BLaER1 (cell line): ENCODE measurements around the gene ZBTB2.
"Not testable (repeated sequence)": the region's sequence is repeated elsewhere in the genome, so short reads cannot be mapped to it uniquely, and the experiment has no call there.

Source experiments
- H3K27ac ChIP-seq: shearing (Covaris generic); formaldehyde crosslinking; 2 replicates; pipeline ENCODE4 v1.8.1; 2022
- H3K27me3 ChIP-seq: shearing (Covaris generic); formaldehyde crosslinking; 2 replicates; pipeline ENCODE4 v1.8.1; 2022
- H3K36me3 ChIP-seq: shearing (Covaris generic); formaldehyde crosslinking; 2 replicates; pipeline ENCODE4 v1.8.1; 2022
- H3K4me1 ChIP-seq: shearing (Covaris generic); formaldehyde crosslinking; 2 replicates; pipeline ENCODE4 v1.8.1; 2022
- H3K4me2 ChIP-seq: shearing (Covaris generic); formaldehyde crosslinking; 2 replicates; pipeline ENCODE4 v1.8.1; 2022
- H3K4me3 ChIP-seq: shearing (Covaris generic); formaldehyde crosslinking; 2 replicates; pipeline ENCODE4 v1.8.1; 2022
- H3K9ac ChIP-seq: shearing (Covaris generic); formaldehyde crosslinking; 2 replicates; pipeline ENCODE4 v1.8.1; 2022
- H3K9me3 ChIP-seq: shearing (Covaris generic); formaldehyde crosslinking; 2 replicates; pipeline ENCODE4 v1.8.1; 2022
- H4K20me1 ChIP-seq: shearing (Covaris generic); formaldehyde crosslinking; 2 replicates; pipeline ENCODE4 v1.8.1; 2022
- Cebpa-rat ChIP-seq: shearing (Covaris generic); IDR thresholded peaks from 2 replicates; pipeline ENCODE4 v1.8.1; 2022

ZBTB2 gene

DNA sequence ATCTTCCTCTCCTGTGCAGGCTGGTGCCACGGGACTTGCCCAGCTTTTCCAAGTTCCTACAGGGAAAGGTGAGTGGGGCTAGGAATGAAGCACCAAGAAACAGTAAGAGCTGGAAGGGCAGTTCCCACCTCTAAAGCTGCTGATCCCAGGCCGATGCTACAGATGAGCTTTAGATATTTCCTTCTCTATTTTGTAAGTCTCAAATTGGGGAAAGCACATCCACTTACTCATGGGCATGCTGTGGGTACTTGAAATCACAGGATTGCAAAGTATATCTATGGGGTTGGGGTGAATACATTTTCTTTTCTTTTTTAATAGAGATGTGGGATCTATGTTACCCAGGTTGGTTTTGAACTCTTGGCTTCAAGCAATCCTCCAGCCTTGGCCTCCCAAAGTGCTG lies 3.1 kb downstream of the ZBTB2 start:
- Histone ChIP-seq H3K27ac (peak overlapping the region; percentile 99; the same call in 1 of the 2 replicates), H3K4me2 (peak overlapping the region; percentile 89)

DNA sequence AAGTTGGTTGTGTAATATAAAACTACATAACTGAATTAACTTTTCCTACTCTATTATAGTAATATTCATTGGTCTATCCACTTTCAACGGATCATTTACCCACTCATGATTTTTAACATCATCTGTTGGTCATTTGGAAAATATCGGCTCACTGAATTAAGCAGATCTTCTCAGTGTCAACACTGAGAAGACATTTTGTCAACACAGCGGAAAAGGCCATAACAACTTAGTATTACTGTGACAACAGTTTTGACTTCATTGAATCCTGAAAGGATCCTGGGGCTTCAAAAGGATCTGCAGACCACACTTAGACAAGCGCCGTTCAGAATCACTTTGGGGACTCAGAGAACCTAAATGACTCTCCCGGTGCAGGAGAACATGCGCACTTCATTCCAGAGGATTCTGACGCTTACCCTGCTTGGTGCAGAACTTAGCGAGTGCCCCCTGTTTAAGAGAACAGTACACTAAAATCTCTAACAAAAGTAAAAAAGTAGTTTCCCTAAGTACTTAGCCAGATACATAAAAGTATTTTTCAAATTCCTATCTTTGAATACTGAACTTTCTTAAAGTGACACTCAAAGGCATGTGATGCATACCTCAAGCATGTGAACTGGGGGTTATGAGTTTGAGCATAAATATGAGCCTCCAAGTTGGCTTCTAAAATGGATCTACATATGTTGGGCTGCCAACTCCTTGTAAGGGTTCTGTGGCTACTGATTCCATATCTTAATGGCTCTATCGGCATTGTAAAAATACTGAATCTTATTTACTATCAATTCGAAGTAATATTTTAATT lies 4.0 kb downstream of the ZBTB2 start:
- no peaks in the 10 kb centered on the region for H3K9me3 ChIP-seq
- no peak overlapping the region for H3K27ac ChIP-seq
- peaks cover 28% of the 10 kb centered on the region for H3K36me3 ChIP-seq
- H3K27me3 ChIP-seq: no peaks in the 10 kb centered on the region
- peaks cover 18% of the 10 kb centered on the region for H3K4me1 ChIP-seq
- no peak overlapping the region for H3K4me2 ChIP-seq
- no peak overlapping the region for H3K4me3 ChIP-seq
- H4K20me1 ChIP-seq: peaks cover 74% of the 10 kb centered on the region
- no peak overlapping the region for H3K9ac ChIP-seq
- TF ChIP-seq Cebpa-rat: no peak

More for the DNA sequence above, 3.1 kb downstream of the ZBTB2 start:
- H3K9ac ChIP-seq: peak overlapping the region; percentile 94; the same call in 1 of the 2 replicates
- peaks cover 25% of the 10 kb centered on the region for H3K36me3 ChIP-seq
- peaks cover 27% of the 10 kb centered on the region for H3K4me1 ChIP-seq
- H3K27me3 ChIP-seq: no peaks in the 10 kb centered on the region
- no peak overlapping the region for H3K4me3 ChIP-seq
- TF ChIP-seq Cebpa-rat: no peak
- peaks cover 74% of the 10 kb centered on the region for H4K20me1 ChIP-seq
- no peaks in the 10 kb centered on the region for H3K9me3 ChIP-seq

DNA sequence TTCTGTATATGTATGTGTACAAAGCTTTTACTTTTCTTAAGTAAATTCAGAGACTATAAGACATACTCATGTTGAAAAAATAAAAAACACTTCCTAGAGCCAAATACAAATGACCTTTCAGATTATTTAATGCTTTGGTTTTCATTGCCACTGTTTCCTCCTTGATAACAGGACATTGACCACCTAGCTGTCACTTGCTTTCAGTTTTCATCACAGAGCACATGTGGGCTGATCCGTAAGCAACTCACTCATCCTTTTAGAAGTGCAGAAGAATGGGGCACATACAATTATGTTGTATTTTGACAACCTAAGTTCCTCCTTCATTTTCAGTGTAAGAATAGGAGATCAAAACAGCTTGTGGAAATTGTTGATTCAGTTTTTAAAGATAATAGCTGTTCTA lies 6.2 kb downstream of the ZBTB2 start:
- Histone ChIP-seq H3K4me1 (peaks cover 30% of the 10 kb centered on the region), H3K27me3 (no peaks in the 10 kb centered on the region), H4K20me1 (peaks cover 90% of the 10 kb centered on the region), H3K4me2 (no peak overlapping the region), H3K9me3 (no peaks in the 10 kb centered on the region), H3K36me3 (peaks cover 28% of the 10 kb centered on the region), H3K27ac (no peak overlapping the region), H3K9ac (no peak overlapping the region), H3K4me3 (no peak overlapping the region)
- TF ChIP-seq Cebpa-rat: no peak

DNA sequence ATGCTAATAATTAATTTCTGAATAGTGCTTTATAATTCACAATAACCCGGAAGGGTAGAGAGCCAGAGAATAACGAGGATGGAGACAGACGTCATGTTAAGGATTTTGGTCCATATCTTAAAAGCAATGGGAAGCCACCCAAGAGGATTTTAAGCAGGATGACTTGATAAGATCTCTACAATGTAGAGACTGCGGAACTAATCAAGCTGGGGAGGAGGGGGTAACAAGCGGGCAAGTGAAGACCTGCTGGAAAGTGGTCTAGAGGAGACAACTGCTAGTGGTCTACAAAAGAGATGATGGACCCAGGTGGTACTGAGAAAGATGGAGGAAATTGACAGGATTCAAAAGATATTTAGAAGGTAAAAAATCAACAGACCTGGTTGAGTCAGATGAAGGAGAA lies 7.2 kb downstream of the ZBTB2 start:
- no peaks in the 10 kb centered on the region for H3K9me3 ChIP-seq
- H3K27me3 ChIP-seq: no peaks in the 10 kb centered on the region
- H3K36me3 ChIP-seq: peaks cover 28% of the 10 kb centered on the region
- H4K20me1 ChIP-seq: peaks cover 98% of the 10 kb centered on the region
- H3K4me2 ChIP-seq: no peak overlapping the region
- no peak overlapping the region for H3K9ac ChIP-seq
- TF ChIP-seq Cebpa-rat: no peak
- no peak overlapping the region for H3K27ac ChIP-seq
- no peak overlapping the region for H3K4me3 ChIP-seq
- peaks cover 38% of the 10 kb centered on the region for H3K4me1 ChIP-seq

DNA sequence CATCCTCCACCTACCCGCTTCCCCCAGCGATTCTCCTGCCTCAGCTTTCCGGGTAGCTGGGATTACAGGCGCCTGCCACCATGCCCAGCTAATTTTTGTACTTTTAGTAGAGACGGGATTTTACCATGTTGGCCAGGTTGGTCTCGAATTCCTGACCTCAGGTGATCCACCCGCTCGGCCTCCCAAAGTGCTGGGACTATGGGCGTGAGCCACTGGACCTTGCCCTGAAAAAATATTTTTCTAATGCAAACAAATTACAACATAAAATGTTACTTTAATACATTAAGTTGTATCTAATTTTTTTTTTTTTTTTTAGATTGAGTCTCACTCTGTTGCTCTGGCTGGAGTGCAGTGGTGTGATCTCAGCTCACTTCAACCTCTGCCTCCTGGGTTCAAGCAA lies 8.7 kb downstream of the ZBTB2 start:
- peaks cover 26% of the 10 kb centered on the region for H3K4me1 ChIP-seq
- not testable (repeated sequence) for H3K9me3 ChIP-seq

DNA sequence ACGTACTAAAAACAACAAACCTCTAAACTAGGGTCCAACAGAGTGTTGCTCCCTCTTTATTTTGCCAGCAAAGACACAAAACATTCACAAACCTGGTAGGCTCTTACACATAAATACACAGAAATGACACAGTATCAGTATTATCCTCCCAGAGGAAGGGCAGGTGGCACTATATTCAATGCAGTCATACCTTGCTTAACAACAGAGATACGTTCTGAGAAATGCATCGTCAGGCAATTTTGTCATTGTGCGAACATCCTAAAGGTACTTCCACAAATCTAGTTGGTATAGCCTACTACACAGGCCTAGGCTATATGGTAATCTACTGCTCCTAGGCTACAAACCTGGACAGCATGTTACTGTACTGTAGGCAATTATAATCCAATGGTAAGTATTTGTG lies 9.6 kb downstream of the ZBTB2 start:
- H3K27me3 ChIP-seq: peaks cover 4% of the 10 kb centered on the region; the same call in 1 of the 2 replicates
- TF ChIP-seq Cebpa-rat: no peak
- H3K4me2 ChIP-seq: no peak overlapping the region

More for the DNA sequence above, 8.7 kb downstream of the ZBTB2 start:
- not testable (repeated sequence) for H3K4me2 ChIP-seq, H3K4me3 ChIP-seq, H3K9ac ChIP-seq, H3K27me3 ChIP-seq, H3K27ac ChIP-seq
- Histone ChIP-seq H4K20me1 (peaks cover 98% of the 10 kb centered on the region), H3K36me3 (peaks cover 27% of the 10 kb centered on the region)

DNA sequence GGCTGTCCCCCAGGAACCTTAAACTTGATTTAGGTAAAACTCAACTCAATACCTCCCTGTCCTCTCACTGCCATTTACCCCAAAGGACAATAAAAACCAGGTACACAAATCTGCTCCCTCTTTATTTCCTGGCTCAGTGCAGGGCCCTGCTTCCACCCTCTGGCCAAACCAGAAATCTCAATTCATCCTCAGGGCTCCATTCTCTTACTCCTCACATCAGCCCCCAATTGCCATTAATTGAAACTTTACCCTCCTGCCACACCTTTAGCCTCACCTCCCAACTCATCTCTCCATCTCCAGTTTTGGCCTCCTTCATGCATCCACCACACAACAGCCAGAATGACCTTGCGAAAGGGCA lies 10.5 kb downstream of the ZBTB2 start:
- no peak overlapping the region for H3K27ac ChIP-seq
- H3K4me1 ChIP-seq: peaks cover 42% of the 10 kb centered on the region
- peak overlapping the region; percentile 87 for H3K4me2 ChIP-seq

More for the DNA sequence above, 9.6 kb downstream of the ZBTB2 start:
- H3K36me3 ChIP-seq: peaks cover 22% of the 10 kb centered on the region
- no peaks in the 10 kb centered on the region for H3K9me3 ChIP-seq
- H4K20me1 ChIP-seq: peaks cover 98% of the 10 kb centered on the region
- no peak overlapping the region for H3K27ac ChIP-seq
- H3K9ac ChIP-seq: no peak overlapping the region
- no peak overlapping the region for H3K4me3 ChIP-seq
- H3K4me1 ChIP-seq: peaks cover 33% of the 10 kb centered on the region

DNA sequence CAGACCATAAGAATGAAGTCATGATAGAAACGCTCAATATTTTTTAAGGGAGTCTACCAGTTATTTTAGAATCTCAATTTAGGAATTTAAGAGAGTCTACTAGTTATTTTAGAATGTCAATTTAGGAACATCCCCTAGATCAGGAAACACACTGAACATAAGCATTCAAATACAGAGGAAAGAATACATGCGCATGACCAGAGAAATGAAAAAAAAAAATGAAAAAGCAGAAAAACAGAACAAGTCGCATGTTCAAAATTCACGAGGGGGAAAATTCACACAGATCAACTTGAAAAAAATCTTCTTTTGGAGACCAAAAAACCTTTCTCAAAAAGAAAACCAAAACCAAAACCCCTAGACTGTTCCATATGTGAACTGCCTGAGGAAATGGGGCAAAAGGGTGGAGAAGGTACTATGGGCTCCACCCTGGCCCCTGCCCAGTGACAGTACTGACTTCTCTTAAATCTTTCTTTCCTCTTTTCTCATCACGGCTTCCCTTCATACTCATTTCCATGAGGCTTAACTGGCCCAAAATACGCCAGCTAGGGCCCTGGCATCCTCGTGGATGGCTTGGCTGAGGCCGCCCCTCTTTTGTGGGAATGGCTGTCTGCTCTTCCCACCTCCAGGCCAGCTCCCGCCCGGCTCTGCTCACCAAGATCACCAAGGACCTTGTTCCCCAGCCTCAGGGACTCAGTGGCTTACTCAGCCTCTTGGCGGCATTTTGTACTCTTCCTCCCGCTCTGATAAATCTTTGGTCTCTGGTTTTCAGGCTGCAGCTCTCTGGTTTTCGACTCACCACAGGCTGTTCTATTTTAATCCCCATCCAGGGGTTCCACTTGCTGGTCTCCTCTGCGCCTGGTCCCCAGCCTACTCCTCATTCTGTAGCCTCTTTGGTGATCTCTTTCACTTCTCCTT lies 11.2 kb downstream of the ZBTB2 start:
- peaks cover 100% of the 10 kb centered on the region for H4K20me1 ChIP-seq
- peak overlapping the region; percentile 87 for H3K4me2 ChIP-seq
- peaks cover 4% of the 10 kb centered on the region; the same call in 1 of the 2 replicates for H3K27me3 ChIP-seq
- H3K9ac ChIP-seq: peak overlapping the region; percentile 49
- H3K9me3 ChIP-seq: no peaks in the 10 kb centered on the region
- H3K36me3 ChIP-seq: peaks cover 18% of the 10 kb centered on the region
- H3K4me3 ChIP-seq: no peak overlapping the region
- H3K27ac ChIP-seq: no peak overlapping the region
- no peak for TF ChIP-seq Cebpa-rat
- H3K4me1 ChIP-seq: peaks cover 48% of the 10 kb centered on the region

More for the DNA sequence above, 10.5 kb downstream of the ZBTB2 start:
- Histone ChIP-seq H4K20me1 (peaks cover 99% of the 10 kb centered on the region), H3K9me3 (no peaks in the 10 kb centered on the region), H3K9ac (peak overlapping the region; percentile 49), H3K36me3 (peaks cover 18% of the 10 kb centered on the region), H3K27me3 (peaks cover 4% of the 10 kb centered on the region; the same call in 1 of the 2 replicates), H3K4me3 (no peak overlapping the region)
- no peak for TF ChIP-seq Cebpa-rat

DNA sequence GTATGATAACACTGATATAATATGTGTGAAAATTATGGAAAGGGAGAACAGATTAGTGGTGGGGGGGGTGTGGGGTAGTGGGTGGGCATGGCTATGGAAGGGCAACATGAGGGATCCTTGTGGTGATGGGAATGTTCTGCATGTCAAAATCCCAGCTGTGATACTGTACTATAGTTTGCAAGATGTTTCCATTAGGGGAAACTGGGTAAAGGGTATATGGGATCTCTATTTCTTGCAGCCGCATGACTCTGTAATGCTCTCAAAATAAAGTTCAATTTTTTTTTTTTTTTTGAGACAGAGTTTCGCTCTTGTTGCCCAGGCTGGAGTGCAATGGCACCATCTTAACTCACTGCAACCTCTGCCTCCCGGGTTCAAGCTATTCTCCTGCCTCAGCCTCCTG lies 14.3 kb downstream of the ZBTB2 start:
- Histone ChIP-seq H3K4me2 (peak overlapping the region; percentile 61), H3K9ac (no peak overlapping the region), H3K9me3 (no peaks in the 10 kb centered on the region), H3K27me3 (peaks cover 4% of the 10 kb centered on the region; the same call in 1 of the 2 replicates), H3K4me3 (no peak overlapping the region), H3K4me1 (peaks cover 72% of the 10 kb centered on the region), H3K36me3 (peaks cover 14% of the 10 kb centered on the region), H4K20me1 (peaks cover 100% of the 10 kb centered on the region), H3K27ac (no peak overlapping the region)
- no peak for TF ChIP-seq Cebpa-rat

DNA sequence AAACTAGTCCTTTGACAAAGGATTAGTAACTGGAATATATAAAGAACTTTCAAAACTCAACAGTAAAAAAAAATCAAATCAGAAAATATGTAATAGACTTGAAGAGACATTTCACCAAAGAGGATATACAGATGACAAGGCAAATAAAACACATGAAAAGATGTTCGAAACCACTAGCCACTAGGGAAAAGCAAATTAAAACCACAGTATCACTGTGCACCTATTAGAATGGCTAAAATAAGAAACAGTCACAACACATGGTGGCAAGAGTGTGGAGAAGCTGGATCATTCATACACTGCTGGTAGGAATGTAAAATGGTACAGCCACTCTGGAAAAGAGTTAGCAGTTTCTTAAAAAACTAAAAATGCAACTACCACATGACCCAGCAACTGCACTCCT lies 14.9 kb downstream of the ZBTB2 start:
- H4K20me1 ChIP-seq: peaks cover 100% of the 10 kb centered on the region
- TF ChIP-seq Cebpa-rat: no peak
- H3K4me3 ChIP-seq: no peak overlapping the region
- peak overlapping the region; percentile 61 for H3K4me2 ChIP-seq
- H3K4me1 ChIP-seq: peaks cover 75% of the 10 kb centered on the region
- no peak overlapping the region for H3K9ac ChIP-seq
- H3K27ac ChIP-seq: no peak overlapping the region
- peaks cover 4% of the 10 kb centered on the region; the same call in 1 of the 2 replicates for H3K27me3 ChIP-seq
- H3K36me3 ChIP-seq: peaks cover 21% of the 10 kb centered on the region
- no peaks in the 10 kb centered on the region for H3K9me3 ChIP-seq
